Measurements from ENCODE around the gene OPA3. TPM values are rescaled to one million over a fixed set of nuclear protein-coding genes. Genes with fewer than 3 reads are reported as not detected.
"Not testable (repeated sequence)": the region's sequence is repeated elsewhere in the genome, so short reads cannot be mapped to it uniquely, and the experiment has no call there.

Gene OPA3
- total RNA-seq, 1 donor from 2014 or later, result 1.6 TPM

- DNase-seq (ENCODE audit: low spot score in 2 of 2) (peak; percentile 65 to 69), FAIRE-seq (no peak)
These were observed 58.5 kb downstream of the OPA3 start for GRCh38 chr19:45526143-45526542.

- FAIRE-seq (no peak), DNase-seq (ENCODE audit: low spot score in 2 of 2) (peak in 1 of 2 donors; percentile 37)
These were observed 60.0 kb downstream of the OPA3 start for GRCh38 chr19:45524575-45525129.

GRCh38 chr19:45523642-45524256 lies 60.9 kb downstream of the OPA3 start:
- DNase-seq (ENCODE audit: low spot score in 2 of 2) (peak; percentile 89 to 90), FAIRE-seq (peak; percentile 19)

GRCh38 chr19:45522010-45522941 lies 62.3 kb downstream of the OPA3 start:
- DNase-seq (ENCODE audit: low spot score in 2 of 2) (peak in 1 of 2 donors; percentile 23), FAIRE-seq (no peak)

GRCh38 chr19:45518469-45518826 lies 66.2 kb downstream of the OPA3 start:
- DNase-seq (ENCODE audit: low spot score in 2 of 2) (no peak), FAIRE-seq (no peak)

- FAIRE-seq (no peak), DNase-seq (ENCODE audit: low spot score in 2 of 2) (no peak)
These were observed 66.7 kb downstream of the OPA3 start for GRCh38 chr19:45517641-45518468.

- DNase-seq (ENCODE audit: low spot score in 2 of 2) (peak in 1 of 2 donors; percentile 15), FAIRE-seq (no peak)
These were observed 67.4 kb downstream of the OPA3 start for GRCh38 chr19:45517238-45517637.

- FAIRE-seq (no peak), DNase-seq (ENCODE audit: low spot score in 2 of 2) (peak in 1 of 2 donors; percentile 29)
These were observed 68.7 kb downstream of the OPA3 start for GRCh38 chr19:45515807-45516401.

GRCh38 chr19:45515081-45515624 lies 69.4 kb downstream of the OPA3 start:
- DNase-seq (ENCODE audit: low spot score in 2 of 2) (peak in 1 of 2 donors; percentile 39), FAIRE-seq (no peak)

- no peak for DNase-seq (ENCODE audit: low spot score in 2 of 2)
- no peak for FAIRE-seq
These were observed 70.1 kb downstream of the OPA3 start for GRCh38 chr19:45514376-45515051.

- FAIRE-seq (no peak), DNase-seq (ENCODE audit: low spot score in 2 of 2) (no peak)
These were observed 71.6 kb downstream of the OPA3 start for GRCh38 chr19:45512881-45513483.

GRCh38 chr19:45511074-45511473 lies 73.5 kb downstream of the OPA3 start:
- no peak for DNase-seq (ENCODE audit: low spot score in 2 of 2)
- no peak for FAIRE-seq

- not testable (repeated sequence) for FAIRE-seq; DNase-seq (ENCODE audit: low spot score in 2 of 2)
These were observed 74.2 kb downstream of the OPA3 start for GRCh38 chr19:45510352-45510751.

GRCh38 chr19:45509692-45510015 lies 74.9 kb downstream of the OPA3 start:
- no peak for FAIRE-seq

GRCh38 chr19:45508861-45509691 lies 75.5 kb downstream of the OPA3 start:
- DNase-seq (ENCODE audit: low spot score in 2 of 2) (peak in 1 of 2 donors; percentile 76), FAIRE-seq (no peak)

More at GRCh38 chr19:45509692-45510015, 74.9 kb downstream of the OPA3 start:
- no peak for DNase-seq (ENCODE audit: low spot score in 2 of 2)

- FAIRE-seq (no peak), DNase-seq (ENCODE audit: low spot score in 2 of 2) (no peak)
These were observed 76.2 kb downstream of the OPA3 start for GRCh38 chr19:45508417-45508860.

GRCh38 chr19:45507872-45508416 lies 76.7 kb downstream of the OPA3 start:
- FAIRE-seq, result no peak
- no peak for DNase-seq (ENCODE audit: low spot score in 2 of 2)
